NCI-H1436 treated with DMSO at 0.1 percent for 48 hours (cell line): ENCODE results near the gene CNTN2.

Experiments
- DNase-seq: peaks from one replicate; lab custom pipeline; 2025; lab: John Stamatoyannopoulos, UW

The CNTN2 gene, protein sequence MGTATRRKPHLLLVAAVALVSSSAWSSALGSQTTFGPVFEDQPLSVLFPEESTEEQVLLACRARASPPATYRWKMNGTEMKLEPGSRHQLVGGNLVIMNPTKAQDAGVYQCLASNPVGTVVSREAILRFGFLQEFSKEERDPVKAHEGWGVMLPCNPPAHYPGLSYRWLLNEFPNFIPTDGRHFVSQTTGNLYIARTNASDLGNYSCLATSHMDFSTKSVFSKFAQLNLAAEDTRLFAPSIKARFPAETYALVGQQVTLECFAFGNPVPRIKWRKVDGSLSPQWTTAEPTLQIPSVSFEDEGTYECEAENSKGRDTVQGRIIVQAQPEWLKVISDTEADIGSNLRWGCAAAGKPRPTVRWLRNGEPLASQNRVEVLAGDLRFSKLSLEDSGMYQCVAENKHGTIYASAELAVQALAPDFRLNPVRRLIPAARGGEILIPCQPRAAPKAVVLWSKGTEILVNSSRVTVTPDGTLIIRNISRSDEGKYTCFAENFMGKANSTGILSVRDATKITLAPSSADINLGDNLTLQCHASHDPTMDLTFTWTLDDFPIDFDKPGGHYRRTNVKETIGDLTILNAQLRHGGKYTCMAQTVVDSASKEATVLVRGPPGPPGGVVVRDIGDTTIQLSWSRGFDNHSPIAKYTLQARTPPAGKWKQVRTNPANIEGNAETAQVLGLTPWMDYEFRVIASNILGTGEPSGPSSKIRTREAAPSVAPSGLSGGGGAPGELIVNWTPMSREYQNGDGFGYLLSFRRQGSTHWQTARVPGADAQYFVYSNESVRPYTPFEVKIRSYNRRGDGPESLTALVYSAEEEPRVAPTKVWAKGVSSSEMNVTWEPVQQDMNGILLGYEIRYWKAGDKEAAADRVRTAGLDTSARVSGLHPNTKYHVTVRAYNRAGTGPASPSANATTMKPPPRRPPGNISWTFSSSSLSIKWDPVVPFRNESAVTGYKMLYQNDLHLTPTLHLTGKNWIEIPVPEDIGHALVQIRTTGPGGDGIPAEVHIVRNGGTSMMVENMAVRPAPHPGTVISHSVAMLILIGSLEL

GRCh38 chr1:205042911-205043806, at the start of gene CNTN2:
Gene CNTN2, plus strand, starts transcription at chr1:205043212. Its CDS starts 9,974 bp downstream, at chr1:205053186.
- DNase-seq, result peak; percentile 53

GRCh38 chr1:204994086-204994862, 48.7 kb upstream of the CNTN2 start:
- DNase-seq, result no peak

GRCh38 chr1:204996981-204997380, 46.0 kb upstream of the CNTN2 start:
- DNase-seq, result no peak

- DNase-seq, result no peak
Observed at GRCh38 chr1:204997591-204998355, 45.2 kb upstream of the CNTN2 start.

DNA sequence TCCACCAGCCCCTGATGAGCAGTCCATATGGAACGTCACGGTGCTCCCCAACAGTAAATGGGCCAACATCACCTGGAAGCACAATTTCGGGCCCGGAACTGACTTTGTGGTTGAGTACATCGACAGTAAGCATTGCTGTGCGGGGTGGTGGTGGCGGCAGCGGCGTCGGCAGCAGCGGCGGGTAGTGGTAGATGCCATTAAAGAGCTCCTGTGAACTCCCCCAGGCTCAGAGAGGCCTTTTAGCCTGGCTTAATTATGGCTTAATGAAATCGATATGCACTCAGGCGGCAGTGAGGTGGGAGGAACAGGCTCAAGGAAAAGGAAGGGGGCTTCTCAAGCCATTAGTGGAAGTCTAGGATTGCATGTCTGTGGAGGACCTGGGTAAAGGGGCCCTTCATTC, 41.9 kb upstream of the CNTN2 start:
- no peak for DNase-seq

- no peak for DNase-seq
Observed at GRCh38 chr1:205002705-205003104, 40.3 kb upstream of the CNTN2 start.

DNA sequence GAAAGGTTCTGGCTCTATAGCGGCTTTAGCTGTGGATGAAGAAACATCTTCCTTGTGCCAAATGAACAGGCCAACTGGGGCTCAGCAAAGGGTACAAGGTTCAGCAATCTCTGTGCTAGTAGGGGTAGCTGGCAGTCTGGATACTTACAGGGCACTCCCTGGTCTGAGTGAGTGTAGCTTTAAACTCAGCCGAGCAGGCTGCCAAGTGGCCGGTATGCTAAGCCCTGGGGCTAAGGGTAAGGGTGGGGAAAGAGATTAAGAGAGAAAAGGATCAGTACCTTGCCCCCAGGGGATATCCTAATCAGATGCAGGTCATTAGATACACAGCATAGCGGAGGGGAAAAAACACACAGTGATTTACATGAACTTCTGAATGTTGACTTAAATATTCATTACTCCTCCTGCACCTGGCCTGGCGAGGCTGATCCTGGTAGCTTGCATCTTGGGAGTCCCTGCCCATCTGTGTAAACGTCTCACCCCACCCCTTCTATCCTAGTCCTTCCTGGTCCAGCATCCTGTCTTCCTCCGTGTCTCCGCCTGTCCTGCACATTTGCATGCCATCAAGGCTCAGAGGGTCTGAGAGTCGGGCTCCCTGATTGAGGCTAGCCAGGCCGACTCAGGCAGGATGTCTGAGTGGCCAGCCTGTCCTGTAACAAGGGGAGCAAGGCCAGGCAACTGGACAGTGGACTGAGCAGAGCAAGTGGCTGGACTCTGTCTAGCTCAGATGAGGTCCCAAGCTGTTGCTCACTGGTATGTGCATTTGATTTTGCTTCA, 39.5 kb upstream of the CNTN2 start:
- peak; percentile 33 for DNase-seq

DNA sequence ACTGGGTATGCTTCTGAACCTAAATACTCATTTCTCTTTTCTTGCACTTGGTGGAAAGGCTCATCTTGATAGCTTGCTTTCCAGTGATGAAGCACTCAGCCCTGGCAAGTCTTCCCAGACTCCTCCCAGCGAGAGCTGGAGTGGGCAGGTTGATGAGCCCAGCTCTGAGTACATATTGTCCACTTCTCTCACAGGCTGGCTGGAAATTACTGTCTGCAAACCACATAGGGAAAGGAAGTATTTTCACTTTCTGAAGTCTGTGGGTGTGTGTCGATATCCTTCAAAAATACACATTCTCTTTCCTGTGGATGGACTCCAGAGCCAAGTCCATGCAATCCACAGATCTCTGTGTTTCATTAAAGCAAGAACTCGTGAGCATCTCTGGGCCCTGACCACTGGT, 38.7 kb upstream of the CNTN2 start:
- DNase-seq, result no peak

DNA sequence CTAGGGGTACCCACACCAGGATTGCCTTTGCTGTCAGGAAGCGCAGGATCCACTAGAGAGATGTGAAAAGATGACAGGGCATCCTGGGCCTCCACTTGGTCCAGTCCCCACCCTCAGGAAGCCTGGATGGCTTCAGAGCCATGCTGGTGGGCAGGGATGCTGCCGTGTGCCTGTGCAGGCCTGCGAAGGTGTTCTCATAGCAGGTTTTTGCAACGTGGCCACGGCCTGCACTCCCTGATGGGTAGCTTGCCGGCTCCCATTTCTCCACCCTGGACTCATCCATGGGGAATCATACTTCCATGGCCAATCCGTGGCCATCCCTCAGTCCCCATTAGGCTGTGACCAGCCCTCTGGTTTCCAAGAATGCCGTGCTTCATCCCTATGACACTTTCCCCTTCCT, 34.1 kb upstream of the CNTN2 start:
- no peak for DNase-seq

- no peak for DNase-seq
Observed at GRCh38 chr1:205009670-205010069, 33.3 kb upstream of the CNTN2 start.

DNA sequence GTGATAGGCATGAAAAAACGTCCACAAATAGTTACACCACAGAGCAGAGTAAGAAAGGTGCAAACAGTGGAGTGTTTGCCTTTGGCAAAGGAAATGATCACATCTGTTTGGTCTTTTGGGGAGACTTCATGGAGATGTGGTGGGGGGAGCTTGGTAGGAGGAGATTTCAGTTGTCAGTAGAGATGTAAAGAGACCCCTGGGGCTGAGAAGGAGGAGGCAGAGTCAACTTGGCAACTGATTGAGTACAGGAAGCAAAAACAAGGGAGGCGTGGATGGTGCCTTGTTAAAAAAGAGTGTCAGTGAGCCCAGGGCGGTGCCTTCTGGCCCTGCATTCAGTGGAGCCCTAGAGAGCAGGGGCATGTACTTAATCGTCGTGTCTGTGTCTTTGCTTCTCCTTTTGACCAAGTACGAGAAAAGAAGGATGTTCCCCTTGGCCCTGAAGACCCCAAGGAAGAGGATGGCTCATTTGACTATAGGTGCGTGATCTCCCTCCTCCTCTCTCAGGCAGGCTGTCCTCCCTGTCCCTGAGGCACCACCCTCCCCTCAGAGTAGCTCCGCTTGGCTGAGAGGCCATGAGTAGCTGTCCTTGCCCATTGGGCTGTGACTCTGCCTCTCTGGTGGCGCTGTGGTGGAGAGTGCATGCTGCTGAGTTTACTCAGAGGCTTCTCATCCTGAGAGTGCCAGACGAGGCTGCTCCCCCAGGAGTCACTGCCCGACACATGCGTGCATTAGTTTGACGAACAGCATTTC, 30.4 kb upstream of the CNTN2 start:
- peak; percentile 12 for DNase-seq

- no peak for DNase-seq
Observed at GRCh38 chr1:205013683-205014367, 29.2 kb upstream of the CNTN2 start.

DNA sequence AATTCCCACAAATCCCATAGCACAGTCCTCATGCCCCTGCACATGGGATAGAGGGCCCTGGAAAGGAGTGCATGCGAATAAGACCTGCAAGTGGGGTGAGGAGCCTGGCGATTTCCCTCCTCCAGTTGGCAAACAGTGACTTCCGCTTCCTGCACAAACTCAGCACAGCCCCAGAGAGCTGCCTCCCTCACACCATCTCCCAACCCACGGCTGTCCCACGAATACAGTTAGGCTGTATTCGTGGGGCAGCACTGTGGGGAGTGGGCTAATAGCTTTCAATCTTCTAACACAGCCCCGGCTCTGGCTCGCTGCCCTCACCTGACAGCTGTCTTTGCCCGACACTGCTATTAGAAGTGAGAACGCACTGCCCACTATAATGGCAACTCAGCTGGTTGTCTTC, 28.2 kb upstream of the CNTN2 start:
- DNase-seq, result no peak

DNA sequence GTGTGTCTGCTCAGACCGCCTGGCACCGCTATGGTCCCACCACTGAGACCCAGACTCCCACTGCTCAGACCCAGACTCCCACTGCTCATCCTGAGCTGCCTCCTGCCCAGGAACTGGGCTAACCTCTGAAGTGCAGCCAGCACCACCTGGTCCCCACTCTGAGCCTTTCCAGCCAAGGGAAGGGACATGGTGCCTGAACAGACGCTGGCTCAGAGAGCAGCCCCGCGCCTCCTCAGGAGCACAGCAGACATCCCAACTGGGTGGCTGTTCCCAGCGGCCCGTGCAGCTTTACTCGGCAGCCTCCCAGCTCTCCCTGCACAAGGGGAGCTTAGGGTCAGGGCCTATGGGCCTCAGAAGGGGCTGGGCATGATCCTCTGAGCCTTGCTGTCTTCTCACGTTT, 27.8 kb upstream of the CNTN2 start:
- no peak for DNase-seq

DNA sequence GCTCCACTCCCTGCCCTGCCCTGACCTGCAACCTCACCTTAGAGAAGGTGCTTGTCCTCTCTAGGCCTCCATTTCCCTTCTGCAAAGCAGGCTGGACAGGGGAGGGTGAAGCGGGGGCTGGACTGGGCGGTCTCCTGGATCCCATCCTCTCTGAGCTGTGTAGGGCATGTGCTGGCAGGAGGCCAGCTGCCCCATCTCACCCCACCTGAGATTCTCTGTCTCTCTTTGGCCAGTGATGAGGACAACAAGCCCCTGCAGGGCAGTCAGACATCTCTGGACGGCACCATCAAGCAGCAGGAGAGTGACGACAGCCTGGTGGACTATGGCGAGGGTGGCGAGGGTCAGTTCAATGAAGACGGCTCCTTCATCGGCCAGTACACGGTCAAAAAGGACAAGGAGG, 26.9 kb upstream of the CNTN2 start:
- no peak for DNase-seq

DNA sequence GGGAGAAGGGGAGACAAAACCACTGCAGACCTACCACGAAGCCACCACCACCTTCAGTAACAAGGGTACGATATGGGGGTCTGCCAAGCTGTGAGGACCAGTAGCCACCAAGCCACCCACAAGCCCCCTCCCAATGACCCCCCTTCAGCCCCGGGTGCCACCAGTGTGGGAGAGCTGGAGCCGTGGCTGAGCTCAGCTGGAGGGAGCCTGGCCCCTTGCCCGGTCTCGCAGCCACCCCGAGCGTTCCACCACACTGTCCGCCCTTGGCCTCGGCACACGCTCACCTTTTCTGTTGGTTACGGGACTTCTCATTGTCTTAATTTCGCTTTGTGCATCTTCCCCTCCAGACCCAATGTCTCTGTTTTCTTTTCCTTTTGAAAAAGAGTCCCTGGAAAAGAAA, 26.4 kb upstream of the CNTN2 start:
- no peak for DNase-seq

GRCh38 chr1:205017001-205017400, 26.0 kb upstream of the CNTN2 start:
- DNase-seq, result no peak

DNA sequence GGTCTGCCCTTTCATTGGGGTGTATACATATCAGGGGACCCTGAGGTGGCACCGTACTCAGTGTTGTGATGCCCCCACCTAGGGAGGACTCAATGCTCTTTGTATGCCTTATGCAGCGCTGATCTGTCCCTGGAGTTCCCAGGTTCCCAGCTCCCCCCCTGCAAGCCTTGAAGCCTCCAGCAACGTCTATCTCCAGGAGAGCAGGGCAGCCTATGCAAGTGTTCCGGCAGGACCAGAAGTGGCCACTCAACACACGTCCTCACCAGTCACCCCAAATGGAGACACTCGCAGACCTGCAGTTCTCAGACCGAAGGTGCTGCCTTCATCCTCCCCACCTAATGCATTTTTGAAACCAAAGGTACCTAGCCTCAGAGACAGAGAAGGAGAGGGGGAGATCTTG, 25.2 kb upstream of the CNTN2 start:
- no peak for DNase-seq
